Esophagus squamous epithelium (tissue), 5 donors: ENCODE measurements around the gene LIMK1. TPM values are rescaled to one million over a fixed set of nuclear protein-coding genes. Genes with fewer than 3 reads are reported as not detected.

Experiments
- DNase-seq: peaks from one replicate; lab custom pipeline; 2025; lab: John Stamatoyannopoulos, UW
- H3K27ac ChIP-seq, 4 donors: fragments of 200-600 bp; sonication (generic); one replicate each; pipeline ENCODE4 v1.5.1; 2016 to 2019; ENCODE audit warnings: mild to moderate bottlenecking in 1 of 4
- H3K27me3 ChIP-seq, 4 donors: fragments of 200-600 bp; sonication (generic); 1 replicate in 3 of 4; 2 replicates in 1 of 4; pipeline versions ENCODE4 v1.5.1 to v1.6.0; 2017 to 2021; ENCODE audit warnings: antibody characterized with exemption in 1 of 4
- H3K36me3 ChIP-seq, 3 donors: fragments of 200-600 bp; sonication (generic); one replicate each; pipeline ENCODE4 v1.5.1; 2016 to 2019
- H3K4me1 ChIP-seq, 3 donors: fragments of 200-600 bp; sonication (generic); one replicate each; pipeline ENCODE4 v1.5.1; 2017 to 2019
- H3K4me3 ChIP-seq, 4 donors: fragments of 200-600 bp; sonication (generic); 1 replicate in 3 of 4; 2 replicates in 1 of 4; pipeline ENCODE4 v1.5.1; 2016 to 2019; ENCODE audit warnings: mild to moderate bottlenecking in 2 of 4, moderate library complexity in 1 of 4
- H3K9me3 ChIP-seq, 3 donors: fragments of 200-600 bp; sonication (generic); one replicate each; pipeline ENCODE4 v1.5.1; 2016 to 2019
- POLR2A ChIP-seq, 4 donors: fragments of 450-650 bp; IDR thresholded peaks; one replicate each; pipeline ENCODE4 v1.6.1; 2017; ENCODE audit warnings: antibody characterized with exemption in 4 of 4, mild to moderate bottlenecking in 4 of 4, moderate library complexity in 3 of 4
- WGBS, 2 donors: methylation state at CpG; one replicate each; pipeline ENCODE4 v1.1.5; 2018; 5-methylcytosine and 5-hydroxymethylcytosine counted together
- intact Hi-C: fragments of 100-400 bp; cut with DNase I; formaldehyde crosslinking; loops from one replicate; pipeline ENCODE4 v1.15.0; 2022
- total RNA-seq, 4 donors: library from RNA; depleted of rRNA; stranded (reverse); fragments of >200 nt; gene quantifications; one replicate each; pipeline ENCODE4 v1.1.0, GENCODE V29; 2016
- TF ChIP-seq, protein P1 (sequence below), 6 experiments: fragments of 450-650 bp in 4 of 6; fragments of 200-600 bp in 2 of 6; sonication (generic) in 2 of 6; IDR thresholded peaks; one replicate each; pipeline ENCODE4 v1.5.1; 2016 to 2019; ENCODE audit warnings: antibody characterized with exemption in 6 of 6, mild to moderate bottlenecking in 4 of 6, moderate library complexity in 4 of 6
- donor health status: DM: yes; HTN: yes; CAD: no.

Gene LIMK1
- total RNA-seq, result 10 to 100 TPM in 3 of 4 donors, 1 to 10 TPM in 1; 8.0 to 13.2 (median 12.2) TPM

DNA sequence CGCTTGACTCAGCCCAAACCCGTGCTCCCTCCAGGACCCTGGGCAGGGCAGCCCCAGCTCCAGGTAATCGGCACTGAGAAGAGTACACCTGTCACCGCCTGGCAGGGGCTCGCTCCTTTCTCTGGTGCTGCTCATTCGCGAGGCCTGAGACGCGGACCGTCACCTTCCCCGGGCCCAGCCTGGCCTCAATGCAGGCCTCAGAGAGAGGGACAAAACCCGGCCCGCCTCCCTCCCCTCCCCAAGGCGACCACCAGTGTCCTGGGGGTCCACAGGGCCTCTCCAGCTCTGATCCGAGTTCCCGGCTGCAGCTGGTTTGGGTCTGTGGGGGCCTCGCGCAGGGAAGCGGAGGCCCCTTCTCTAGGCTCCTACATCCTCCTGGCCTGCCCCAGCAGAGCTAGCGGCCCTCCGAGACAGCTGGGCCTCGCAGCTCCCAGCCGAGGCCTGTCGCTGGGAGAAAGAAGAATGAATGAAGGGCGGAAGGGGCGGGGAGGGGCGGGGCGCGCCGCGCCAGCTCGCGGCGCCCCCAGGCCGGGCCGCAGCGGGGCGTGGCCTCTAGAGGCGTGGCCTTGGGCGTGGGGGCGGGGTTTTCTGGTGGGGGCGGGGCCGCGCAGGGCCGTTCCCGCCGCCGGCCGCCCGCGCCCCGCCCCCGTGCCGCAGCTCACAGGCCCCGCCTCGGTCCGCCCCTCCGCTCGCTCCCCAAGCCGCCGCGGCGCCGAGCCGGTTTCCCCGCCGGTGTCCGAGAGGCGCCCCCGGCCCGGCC lies at the start of gene LIMK1:
LIMK1 (plus strand) TSS at position 688 of the 760 bp plus-strand sequence. CDS start 187 bp downstream, outside the sequence.
- Histone ChIP-seq H3K27me3 (no peaks in the 10 kb centered on the region), H3K4me3 (peak within 1 kb of the TSS; percentile 67 to 95 (median 90)), H3K27ac (peak within 1 kb of the TSS; percentile 75 to 84 (median 82)), H3K36me3 (peaks cover 0 to 18% (median 0%) of the 10 kb centered on the region in 3 donors), H3K4me1 (peaks cover 18 to 40% (median 20%) of the 10 kb centered on the region in 3 donors), H3K9me3 (no peaks in the 10 kb centered on the region)
- intact Hi-C loops, result no loop called here
- no peak for DNase-seq
- WGBS, 2 donors, result no CpG with 5 or more reads among the region's 71 CpGs
- TF ChIP-seq POLR2A (IDR thresholded peaks at IDR 0.05), result no peak
- TF ChIP-seq, protein P1, sequence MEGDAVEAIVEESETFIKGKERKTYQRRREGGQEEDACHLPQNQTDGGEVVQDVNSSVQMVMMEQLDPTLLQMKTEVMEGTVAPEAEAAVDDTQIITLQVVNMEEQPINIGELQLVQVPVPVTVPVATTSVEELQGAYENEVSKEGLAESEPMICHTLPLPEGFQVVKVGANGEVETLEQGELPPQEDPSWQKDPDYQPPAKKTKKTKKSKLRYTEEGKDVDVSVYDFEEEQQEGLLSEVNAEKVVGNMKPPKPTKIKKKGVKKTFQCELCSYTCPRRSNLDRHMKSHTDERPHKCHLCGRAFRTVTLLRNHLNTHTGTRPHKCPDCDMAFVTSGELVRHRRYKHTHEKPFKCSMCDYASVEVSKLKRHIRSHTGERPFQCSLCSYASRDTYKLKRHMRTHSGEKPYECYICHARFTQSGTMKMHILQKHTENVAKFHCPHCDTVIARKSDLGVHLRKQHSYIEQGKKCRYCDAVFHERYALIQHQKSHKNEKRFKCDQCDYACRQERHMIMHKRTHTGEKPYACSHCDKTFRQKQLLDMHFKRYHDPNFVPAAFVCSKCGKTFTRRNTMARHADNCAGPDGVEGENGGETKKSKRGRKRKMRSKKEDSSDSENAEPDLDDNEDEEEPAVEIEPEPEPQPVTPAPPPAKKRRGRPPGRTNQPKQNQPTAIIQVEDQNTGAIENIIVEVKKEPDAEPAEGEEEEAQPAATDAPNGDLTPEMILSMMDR (IDR thresholded peaks at IDR 0.05), result no peak

DNA sequence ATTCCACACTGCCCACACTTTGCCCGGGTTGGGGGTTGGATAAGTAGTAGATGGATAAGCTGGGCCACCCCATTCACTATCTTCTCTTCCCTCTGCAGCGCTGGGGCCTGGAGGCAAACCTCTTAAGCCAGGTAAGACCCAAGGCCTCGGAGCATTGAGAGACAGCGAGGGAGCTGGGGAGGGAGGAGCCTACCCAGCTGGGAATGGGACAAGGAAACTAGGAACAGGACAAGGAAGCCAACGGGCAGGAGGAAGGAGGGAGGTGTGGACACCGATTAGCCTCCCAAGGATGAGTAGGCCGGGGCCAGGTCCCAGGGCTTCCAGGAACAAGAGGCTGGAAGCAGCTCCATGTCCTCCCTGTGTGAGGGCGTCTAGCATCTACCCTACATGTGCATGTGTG lies 46.0 kb upstream of the LIMK1 start:
- 49 to 65% methylated on average over 3 to 5 of the region's 8 CpGs for WGBS, 2 donors
- intact Hi-C loops, result no loop called here
- H3K36me3 ChIP-seq, result peaks cover 0 to 62% (median 0%) of the 10 kb centered on the region in 3 donors
- no peak for TF ChIP-seq POLR2A (IDR thresholded peaks at IDR 0.05)
- TF ChIP-seq, protein P1 (IDR thresholded peaks at IDR 0.05), result no peak
- no peaks in the 10 kb centered on the region for H3K27me3 ChIP-seq
- no peak overlapping the region for H3K4me3 ChIP-seq
- no peaks in the 10 kb centered on the region for H3K9me3 ChIP-seq
- peaks cover 41 to 97% (median 49%) of the 10 kb centered on the region in 3 donors for H3K4me1 ChIP-seq
- H3K27ac ChIP-seq, result peak overlapping the region in 3 of 4 donors; percentile 19 to 69 (median 67)
- DNase-seq, result no peak

DNA sequence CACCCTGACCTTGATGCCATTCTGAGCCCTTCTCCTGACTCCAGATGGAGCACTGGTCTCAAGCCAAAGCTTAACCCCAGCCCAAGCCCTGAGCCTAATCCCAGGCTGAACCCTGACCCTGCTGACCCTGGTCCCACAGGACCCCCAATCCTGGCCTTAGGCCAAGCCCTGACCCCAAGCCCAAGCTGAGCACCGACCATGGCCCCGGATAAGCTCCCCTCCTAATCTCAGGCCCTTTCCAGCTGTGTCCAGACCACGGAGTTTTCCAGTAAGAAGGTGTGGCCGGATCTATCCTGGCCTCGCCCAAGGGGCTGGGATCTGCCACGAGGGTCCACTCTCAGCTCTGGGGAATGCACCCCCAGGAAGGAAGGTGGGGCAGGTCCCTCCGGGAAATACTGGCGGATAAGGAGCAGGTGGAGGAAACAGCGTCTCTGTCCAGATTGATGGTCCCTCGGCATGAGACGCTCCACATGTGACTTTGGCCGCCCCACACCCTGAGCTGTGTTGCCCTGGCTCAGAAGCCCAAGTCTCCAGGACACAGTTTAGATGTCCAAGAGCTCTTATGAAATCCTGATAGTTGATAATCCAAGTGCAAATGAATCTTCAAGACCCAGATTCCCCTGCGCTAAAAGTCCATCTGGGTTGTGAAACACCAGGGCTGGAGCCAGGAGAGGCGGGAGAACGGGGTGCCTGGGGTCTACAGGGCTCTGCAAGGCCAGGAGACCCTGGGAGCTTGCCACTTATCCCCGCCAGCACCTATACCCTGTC lies 45.2 kb upstream of the LIMK1 start:
- Histone ChIP-seq H3K4me3 (no peak overlapping the region), H3K4me1 (peaks cover 34 to 97% (median 49%) of the 10 kb centered on the region in 3 donors), H3K27ac (peak overlapping the region in 3 of 4 donors; percentile 40 to 69 (median 67)), H3K9me3 (no peaks in the 10 kb centered on the region), H3K27me3 (no peaks in the 10 kb centered on the region), H3K36me3 (peaks cover 0 to 66% (median 0%) of the 10 kb centered on the region in 3 donors)
- WGBS, 2 donors, result 60 to 74% methylated on average over 2 to 9 of the region's 16 CpGs
- no peak for DNase-seq
- intact Hi-C loops, result no loop called here
- TF ChIP-seq, protein P1 (IDR thresholded peaks at IDR 0.05), result no peak
- TF ChIP-seq POLR2A (IDR thresholded peaks at IDR 0.05), result no peak

DNA sequence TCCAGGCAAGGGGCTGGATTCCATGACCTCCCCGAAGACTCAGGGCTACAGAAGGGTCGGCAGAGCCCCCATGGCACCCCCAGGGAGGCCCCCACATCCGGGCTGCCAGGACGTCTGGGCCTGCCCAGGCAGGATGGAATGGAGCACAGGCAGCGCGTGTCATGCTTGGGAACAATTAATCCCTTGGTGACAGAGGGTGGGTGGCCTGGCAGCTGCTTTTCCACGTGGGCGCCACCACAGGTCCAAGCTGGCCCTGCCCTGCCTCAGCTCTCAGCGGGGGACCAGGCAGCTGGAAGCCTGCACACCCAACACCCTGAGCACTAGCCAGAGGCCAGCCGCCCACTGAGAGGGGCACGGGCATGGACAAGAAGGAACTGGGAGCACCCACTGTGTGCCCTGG lies 44.3 kb upstream of the LIMK1 start:
- Histone ChIP-seq H3K27ac (peak overlapping the region; percentile 32 to 69 (median 53)), H3K27me3 (no peaks in the 10 kb centered on the region), H3K9me3 (no peaks in the 10 kb centered on the region), H3K36me3 (peaks cover 0 to 74% (median 0%) of the 10 kb centered on the region in 3 donors), H3K4me1 (peaks cover 26 to 97% (median 44%) of the 10 kb centered on the region in 3 donors), H3K4me3 (no peak overlapping the region)
- intact Hi-C loops, result no loop called here
- no peak for DNase-seq
- TF ChIP-seq, protein P1 (IDR thresholded peaks at IDR 0.05), result no peak
- TF ChIP-seq POLR2A (IDR thresholded peaks at IDR 0.05), result no peak
- WGBS, 2 donors, result 15% methylated on average over 5 of the region's 11 CpGs; no CpG with 5 or more reads in 1 of the 2 donors
